H1 (cell line): ENCODE results near the gene SLC66A1. TPM values are rescaled to one million over a fixed set of nuclear protein-coding genes. Genes with fewer than 3 reads are reported as not detected.

Experiments
- BACH1 ChIP-seq: IDR thresholded peaks from 2 replicates; pipeline ENCODE4 v1.6.1; 2012; ENCODE audit warnings: low read length, improper control_type of control experiment
- BCL11A ChIP-seq, 2 experiments: IDR thresholded peaks; one replicate each; pipeline ENCODE4 v1.6.1; 2011; ENCODE audit warnings: low read depth in 2 of 2, low read length in 2 of 2, mild to moderate bottlenecking in 2 of 2
- BRCA1 ChIP-seq: IDR thresholded peaks from 2 replicates; pipeline ENCODE4 v1.6.1; 2012; ENCODE audit warnings: low read depth, low read length, improper control_type of control experiment
- CEBPB ChIP-seq: IDR thresholded peaks from 2 replicates; pipeline ENCODE4 v1.6.1; 2012; ENCODE audit warnings: low read depth, low read length
- CREB1 ChIP-seq: IDR thresholded peaks from 2 replicates; pipeline ENCODE4 v1.6.1; 2012; ENCODE audit warnings: inconsistent platforms
- E2F6 ChIP-seq: IDR thresholded peaks from 2 replicates; pipeline ENCODE4 v1.6.1; 2012; ENCODE audit warnings: inconsistent platforms
- EP300 ChIP-seq, 2 experiments: IDR thresholded peaks; 1 replicate in 1 of 2; 2 replicates in 1 of 2; pipeline ENCODE4 v1.6.1; 2011 to 2012; ENCODE audit warnings: low read depth in 2 of 2, low read length in 2 of 2, mild to moderate bottlenecking in 2 of 2, borderline replicate concordance in 1 of 2, inconsistent platforms in 1 of 2, moderate library complexity in 1 of 2
- FOSL1 ChIP-seq: IDR thresholded peaks from 2 replicates; pipeline ENCODE4 v1.6.1; 2011; ENCODE audit warnings: mild to moderate bottlenecking, low read depth, low read length, moderate library complexity; ENCODE audit not compliant: insufficient read depth
- GABPA ChIP-seq: IDR thresholded peaks from 2 replicates; pipeline ENCODE4 v1.6.1; 2011; ENCODE audit warnings: mild to moderate bottlenecking, low read length, moderate library complexity, borderline replicate concordance; ENCODE audit not compliant: insufficient read depth
- HDAC2 ChIP-seq, 2 experiments: fragments of 300-600 bp in 1 of 2; sonication (generic) in 1 of 2; IDR thresholded peaks; 2 replicates each; pipeline ENCODE4 v1.6.1; 2011 to 2012; ENCODE audit warnings: low read depth in 2 of 2, low read length in 2 of 2, mild to moderate bottlenecking in 2 of 2, moderate library complexity in 2 of 2, borderline replicate concordance in 1 of 2, inconsistent platforms in 1 of 2
- HDAC6 ChIP-seq: IDR thresholded peaks from one replicate; pipeline ENCODE4 v1.7.1; 2012; ENCODE audit warnings: low read depth, mild to moderate bottlenecking, inconsistent platforms, low read length, moderate library complexity
- JUND ChIP-seq: IDR thresholded peaks from 2 replicates; pipeline ENCODE4 v1.6.1; 2011; ENCODE audit warnings: mild to moderate bottlenecking, improper control_type of control experiment, low read length
- KDM4A ChIP-seq: IDR thresholded peaks from one replicate; pipeline ENCODE4 v1.7.1; 2012; ENCODE audit warnings: low read depth, mild to moderate bottlenecking, moderate library complexity, low read length, inconsistent platforms; ENCODE audit not compliant: severe bottlenecking
- MAFK ChIP-seq: IDR thresholded peaks from 2 replicates; pipeline ENCODE4 v1.6.1; 2012; ENCODE audit warnings: low read depth, mild to moderate bottlenecking, improper control_type of control experiment, low read length
- RAD21 ChIP-seq, 2 experiments: IDR thresholded peaks in 1 of 2; conservative IDR thresholded peaks in 1 of 2; 2 replicates each; pipeline ENCODE4 v1.6.1; 2011; ENCODE audit warnings: low read depth in 2 of 2, low read length in 2 of 2, improper control_type of control experiment in 1 of 2, inconsistent platforms in 1 of 2, mild to moderate bottlenecking in 1 of 2, moderate library complexity in 1 of 2
- RFX5 ChIP-seq: IDR thresholded peaks from 2 replicates; pipeline ENCODE4 v1.6.1; 2011; ENCODE audit warnings: low read depth, low read length, improper control_type of control experiment, borderline replicate concordance
- RNF2 ChIP-seq: fragments of 200-900, 300-1000 bp; sonication (generic); IDR thresholded peaks from 2 replicates; pipeline ENCODE4 v1.7.1; 2016; ENCODE audit warnings: borderline replicate concordance, low read depth, mild to moderate bottlenecking, antibody characterized with exemption, low read length; ENCODE audit not compliant: poor library complexity, severe bottlenecking; ENCODE audit errors: missing control alignments
- RXRA ChIP-seq: IDR thresholded peaks from 2 replicates; pipeline ENCODE4 v1.6.1; 2011; ENCODE audit warnings: low read depth, mild to moderate bottlenecking, low read length, moderate library complexity; ENCODE audit not compliant: insufficient read depth
- SIN3A ChIP-seq, 2 experiments: IDR thresholded peaks in 1 of 2; conservative IDR thresholded peaks in 1 of 2; 2 replicates each; pipeline ENCODE4 v1.6.1; 2011 to 2012; ENCODE audit warnings: low read length in 2 of 2, improper control_type of control experiment in 1 of 2, low read depth in 1 of 2, mild to moderate bottlenecking in 1 of 2
- SP1 ChIP-seq: IDR thresholded peaks from 2 replicates; pipeline ENCODE4 v1.6.1; 2011; ENCODE audit warnings: low read depth, low read length
- SRF ChIP-seq: IDR thresholded peaks from 2 replicates; pipeline ENCODE4 v1.6.1; 2011; ENCODE audit warnings: mild to moderate bottlenecking, low read depth, low read length, moderate library complexity
- TAF1 ChIP-seq: IDR thresholded peaks from 2 replicates; pipeline ENCODE4 v1.6.1; 2011; ENCODE audit warnings: mild to moderate bottlenecking, low read depth, low read length
- polyA plus RNA-seq, 7 experiments: library from polyadenylated mRNA; depleted of rRNA in 3 of 7; stranded (reverse) in 5 of 7; unstranded in 2 of 7; fragments of >200 nt in 5 of 7; fragments of 200-250 nt in 2 of 7; gene quantifications; 1 replicate in 5 of 7; 2 replicates in 1 of 7; 4 replicates in 1 of 7; pipeline versions ENCODE4 v1.2.1 to v1.2.3, GENCODE V29; 2011 to 2013; ENCODE audit warnings: missing spikeins in 2 of 7, mixed read lengths in 2 of 7
- total RNA-seq: library from RNA; stranded (reverse); fragmentation: NEBNext Ultra II Directional; extraction: Animal tissue kit (Norgen Biotek cat#: 25700); gene quantifications from 2 replicates; pipeline ENCODE4 v1.2.1, GENCODE V29; 2021

Gene SLC66A1
- total and polyA plus RNA-seq, 2 of the 8 experiments (the other 6 are each of a cell fraction or from before 2014, with no cell fraction given): 16.8 to 27.9 TPM

GRCh38 chr1:19311931-19312781 lies at the start of gene SLC66A1, which contains the start of gene AKR7A2 (continued):
- TF ChIP-seq MAFK: no peak
- TF ChIP-seq FOSL1: no peak
- no peak for TF ChIP-seq CEBPB
- no peak for TF ChIP-seq HDAC2 (IDR thresholded peaks at IDR 0.05; ENCODE audit: borderline replicate concordance in 1 of 2, low read depth in 2 of 2, low read length in 2 of 2)
- TF ChIP-seq KDM4A: peak; percentile 63
- no peak for TF ChIP-seq SP1
- TF ChIP-seq RNF2: no peak
- peak; percentile 64 for TF ChIP-seq TAF1
- TF ChIP-seq BRCA1: no peak; the same call in 1 of the 2 replicates
- peak; percentile 60 for TF ChIP-seq CREB1
- TF ChIP-seq RXRA: no peak
- TF ChIP-seq BCL11A (IDR thresholded peaks at IDR 0.05; ENCODE audit: low read depth in 2 of 2, low read length in 2 of 2): no peak
- TF ChIP-seq GABPA: no peak
- no peak for TF ChIP-seq JUND
- TF ChIP-seq HDAC6: no peak
- peak; percentile 73 for TF ChIP-seq E2F6
- TF ChIP-seq RAD21 (IDR thresholded peaks at IDR 0.05 in 1 of 2, conservative IDR thresholded peaks at IDR 0.05 in 1 of 2; ENCODE audit: low read depth in 2 of 2, low read length in 2 of 2): no peak
- no peak for TF ChIP-seq BACH1
- TF ChIP-seq EP300 (IDR thresholded peaks at IDR 0.05; ENCODE audit: borderline replicate concordance in 1 of 2, low read depth in 2 of 2, low read length in 2 of 2): no peak
- no peak for TF ChIP-seq RFX5
- TF ChIP-seq SIN3A (conservative IDR thresholded peaks at IDR 0.05 in 1 of 2, IDR thresholded peaks at IDR 0.05 in 1 of 2; ENCODE audit: low read depth in 1 of 2, low read length in 2 of 2): peak in 1 of 2 experiments; percentile 34; a peak in 2 of 4 replicates
- no peak for TF ChIP-seq SRF
